Mesenchymal stem cell (in vitro differentiated cells and primary cell): ENCODE results near the gene THTPA.
A peak's percentile ranks its signal among the peaks of the same experiment; 100 is the strongest.

Source experiments
- DNase-seq: peaks from one replicate; pipeline ENCODE4 v3.0.0-alpha.2; 2013
- H2AFZ ChIP-seq: one replicate; pipeline ENCODE4 v1.6.1; 2013; ENCODE audit warnings: low read depth, mild to moderate bottlenecking, control low read depth, inconsistent platforms, low read length, moderate library complexity
- H2AK5ac ChIP-seq: 2 replicates; pipeline ENCODE4 v1.6.1; 2013; ENCODE audit warnings: low read length, moderate library complexity, mild to moderate bottlenecking, inconsistent platforms; ENCODE audit not compliant: severe bottlenecking
- H2BK120ac ChIP-seq: one replicate; pipeline ENCODE4 v1.6.1; 2013; ENCODE audit warnings: low read depth, mild to moderate bottlenecking, inconsistent platforms, low read length, moderate library complexity
- H2BK12ac ChIP-seq, 2 experiments: one replicate each; pipeline ENCODE4 v1.6.1; 2013; ENCODE audit warnings: inconsistent platforms in 2 of 2, low read length in 2 of 2, mild to moderate bottlenecking in 2 of 2, moderate library complexity in 2 of 2, control low read depth in 1 of 2
- H2BK15ac ChIP-seq: one replicate; pipeline ENCODE4 v1.6.1; 2013; ENCODE audit warnings: mild to moderate bottlenecking, low read depth, inconsistent platforms; ENCODE audit not compliant: poor library complexity, severe bottlenecking
- H2BK5ac ChIP-seq: 2 replicates; pipeline ENCODE4 v1.6.1; 2013; ENCODE audit warnings: low read depth, mild to moderate bottlenecking, low read length, control low read depth, inconsistent platforms; ENCODE audit not compliant: poor library complexity, severe bottlenecking
- H3K14ac ChIP-seq, 2 experiments: one replicate each; pipeline ENCODE4 v1.6.1; 2013; ENCODE audit warnings: inconsistent platforms in 2 of 2, low read length in 2 of 2, control low read depth in 1 of 2, mild to moderate bottlenecking in 1 of 2, moderate library complexity in 1 of 2
- H3K18ac ChIP-seq, 2 experiments: one replicate each; pipeline ENCODE4 v1.6.1; 2013; ENCODE audit warnings: inconsistent platforms in 2 of 2, low read length in 2 of 2, control low read depth in 1 of 2, low read depth in 1 of 2, mild to moderate bottlenecking in 1 of 2
- H3K23ac ChIP-seq, 2 experiments: one replicate each; pipeline ENCODE4 v1.6.1; 2013; ENCODE audit warnings: inconsistent platforms in 2 of 2, low read length in 2 of 2, mild to moderate bottlenecking in 2 of 2, moderate library complexity in 2 of 2, control low read depth in 1 of 2
- H3K27ac ChIP-seq: 2 replicates; pipeline ENCODE4 v1.5.1; 2013; ENCODE audit warnings: mild to moderate bottlenecking, moderate library complexity, low read length, control low read depth, inconsistent platforms; ENCODE audit not compliant: poor library complexity, severe bottlenecking
- H3K27me3 ChIP-seq, 2 experiments: 2 replicates each; pipeline versions ENCODE4 v1.6.1 to v1.7.0; 2013; ENCODE audit warnings: low read length in 2 of 2, mild to moderate bottlenecking in 2 of 2, moderate library complexity in 2 of 2, control low read depth in 1 of 2, inconsistent platforms in 1 of 2; ENCODE audit not compliant: control insufficient read depth in 1 of 2, insufficient read depth in 1 of 2
- H3K36me3 ChIP-seq, 2 experiments: 2 replicates each; pipeline versions ENCODE4 v1.6.1 to v1.7.0; 2013; ENCODE audit warnings: low read length in 2 of 2, control low read depth in 1 of 2, inconsistent platforms in 1 of 2, low read depth in 1 of 2, mild to moderate bottlenecking in 1 of 2; ENCODE audit not compliant: insufficient read depth in 2 of 2, control insufficient read depth in 1 of 2
- H3K4ac ChIP-seq, 2 experiments: one replicate each; pipeline ENCODE4 v1.6.1; 2013; ENCODE audit warnings: inconsistent platforms in 2 of 2, low read length in 2 of 2, mild to moderate bottlenecking in 2 of 2, moderate library complexity in 2 of 2, control low read depth in 1 of 2, low read depth in 1 of 2
- H3K4me1 ChIP-seq: 2 replicates; pipeline ENCODE4 v1.6.1; 2013; ENCODE audit warnings: low read depth, low read length, control low read depth; ENCODE audit not compliant: control insufficient read depth, insufficient read depth
- H3K4me2 ChIP-seq: 2 replicates; pipeline ENCODE4 v1.6.1; 2013; ENCODE audit warnings: low read length, mild to moderate bottlenecking, inconsistent platforms; ENCODE audit not compliant: poor library complexity, severe bottlenecking
- H3K4me3 ChIP-seq, 2 experiments: 2 replicates each; pipeline versions ENCODE4 v1.5.1 to v1.7.0; 2013; ENCODE audit warnings: low read length in 2 of 2, mild to moderate bottlenecking in 2 of 2, control low read depth in 1 of 2, low read depth in 1 of 2; ENCODE audit not compliant: insufficient read depth in 1 of 2
- H3K79me1 ChIP-seq: replicated peaks from 2 replicates; pipeline ENCODE4 v1.6.1; 2013; ENCODE audit warnings: mild to moderate bottlenecking, control low read depth, low read length, inconsistent platforms; ENCODE audit not compliant: poor library complexity, severe bottlenecking
- H3K9ac ChIP-seq: 2 replicates; pipeline ENCODE4 v1.7.0; 2013; ENCODE audit warnings: mild to moderate bottlenecking, low read length, moderate library complexity
- H3K9me3 ChIP-seq: 2 replicates; pipeline ENCODE4 v1.7.0; 2013; ENCODE audit warnings: mild to moderate bottlenecking, low read length; ENCODE audit not compliant: control insufficient read depth
- H4K8ac ChIP-seq: one replicate; pipeline ENCODE4 v1.6.1; 2013; ENCODE audit warnings: inconsistent platforms, mild to moderate bottlenecking, low read length, moderate library complexity
- H4K91ac ChIP-seq: one replicate; pipeline ENCODE4 v1.6.1; 2013; ENCODE audit warnings: mild to moderate bottlenecking, low read length, inconsistent platforms
- WGBS: methylation state at CpG from one replicate; pipeline ENCODE4 v1.1.7; 2013; ENCODE audit warnings: mixed read lengths; 5-methylcytosine and 5-hydroxymethylcytosine counted together

The THTPA gene

DNA sequence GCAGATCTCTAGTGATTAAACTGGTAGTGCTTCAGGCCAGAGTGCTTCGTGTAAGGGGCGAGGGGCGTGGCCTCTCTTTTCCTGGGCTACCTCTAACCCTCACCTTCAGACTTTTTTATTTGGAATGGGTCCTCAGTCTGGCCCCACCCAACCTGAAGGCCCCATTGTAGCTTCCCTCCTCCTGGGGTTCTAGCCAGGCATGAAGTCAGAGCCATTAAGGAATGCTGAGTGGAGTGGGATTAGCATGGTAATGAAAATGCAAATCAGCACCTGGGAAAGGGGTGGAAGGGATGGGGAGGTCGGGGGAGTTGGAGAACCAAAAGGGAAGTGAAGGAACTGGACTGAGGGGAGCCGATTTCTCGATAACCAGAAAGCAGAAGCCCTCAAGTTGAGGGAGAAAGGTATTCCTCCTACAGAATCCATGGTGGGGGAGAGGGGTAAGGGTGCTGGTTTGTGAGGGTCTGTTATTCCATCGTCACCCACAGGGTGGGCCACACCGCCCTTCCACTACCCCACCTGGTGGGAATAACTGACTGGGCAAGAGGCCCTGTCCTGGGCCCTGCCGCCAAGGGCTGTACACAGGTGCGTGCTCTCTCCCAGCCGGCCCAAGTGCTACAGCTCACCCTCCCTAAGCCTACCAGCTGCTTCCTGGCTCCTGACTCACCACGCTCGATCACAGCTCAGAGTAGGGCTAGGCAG, 18.6 kb upstream of the THTPA start:
- H4K8ac ChIP-seq = no peak overlapping the region
- H3K27ac ChIP-seq = no peak overlapping the region
- no peak for DNase-seq
- H3K4ac ChIP-seq = no peak overlapping the region
- no peak overlapping the region for H3K18ac ChIP-seq
- H3K27me3 ChIP-seq = no peaks in the 10 kb centered on the region
- H3K9ac ChIP-seq = no peak overlapping the region
- peaks cover 3% of the 10 kb centered on the region for H3K79me1 ChIP-seq
- H2AK5ac ChIP-seq = no peak overlapping the region
- H3K9me3 ChIP-seq = no peaks in the 10 kb centered on the region
- H3K23ac ChIP-seq = no peak overlapping the region
- H3K4me3 ChIP-seq = no peak overlapping the region
- H2BK12ac ChIP-seq = no peak overlapping the region
- H3K4me1 ChIP-seq = peaks cover 5% of the 10 kb centered on the region
- no peak overlapping the region for H2AFZ ChIP-seq
- H3K14ac ChIP-seq = no peak overlapping the region
- H2BK120ac ChIP-seq = no peak overlapping the region
- WGBS = 38% methylated on average over 13 of the region's 13 CpGs
- H4K91ac ChIP-seq = no peak overlapping the region
- H2BK15ac ChIP-seq = no peak overlapping the region
- H3K4me2 ChIP-seq = no peak overlapping the region
- H3K36me3 ChIP-seq = peaks cover 0 to 28% of the 10 kb centered on the region in 2 experiments
- no peak overlapping the region for H2BK5ac ChIP-seq

- Histone ChIP-seq H3K14ac (no peak overlapping the region), H2AK5ac (no peak overlapping the region)
Observed at GRCh38 chr14:23538050-23538718, 17.9 kb upstream of the THTPA start.

GRCh38 chr14:23538785-23539184, 17.3 kb upstream of the THTPA start:
- H3K9ac ChIP-seq = peak overlapping the region; percentile 12
- H3K4me1 ChIP-seq = peaks cover 5% of the 10 kb centered on the region
- peak overlapping the region; percentile 50 for H4K8ac ChIP-seq
- no peaks in the 10 kb centered on the region for H3K27me3 ChIP-seq
- H3K79me1 ChIP-seq = peaks cover 3% of the 10 kb centered on the region
- H3K4me2 ChIP-seq = no peak overlapping the region
- no peak overlapping the region for H3K4ac ChIP-seq
- DNase-seq = no peak
- peak overlapping the region; percentile 40 for H4K91ac ChIP-seq
- no peak overlapping the region for H2AK5ac ChIP-seq
- no peak overlapping the region for H2AFZ ChIP-seq
- peak overlapping the region in 1 of 2 experiments; percentile 8 for H3K4me3 ChIP-seq
- no peak overlapping the region for H2BK15ac ChIP-seq
- no peak overlapping the region for H2BK12ac ChIP-seq
- H2BK5ac ChIP-seq = no peak overlapping the region
- no peaks in the 10 kb centered on the region for H3K9me3 ChIP-seq
- H3K36me3 ChIP-seq = peaks cover 0 to 17% of the 10 kb centered on the region in 2 experiments
- no peak overlapping the region for H2BK120ac ChIP-seq
- no peak overlapping the region for H3K27ac ChIP-seq
- H3K18ac ChIP-seq = no peak overlapping the region
- WGBS = 15% methylated on average over 5 of the region's 7 CpGs
- peak overlapping the region in 1 of 2 experiments; percentile 18 for H3K14ac ChIP-seq
- no peak overlapping the region for H3K23ac ChIP-seq

More at GRCh38 chr14:23538050-23538718, 17.9 kb upstream of the THTPA start:
- H3K23ac ChIP-seq = no peak overlapping the region
- peaks cover 3% of the 10 kb centered on the region for H3K79me1 ChIP-seq
- H3K36me3 ChIP-seq = peaks cover 0 to 21% of the 10 kb centered on the region in 2 experiments
- no peak overlapping the region for H2AFZ ChIP-seq
- no peak overlapping the region for H3K4me2 ChIP-seq
- H3K18ac ChIP-seq = no peak overlapping the region
- H3K27ac ChIP-seq = no peak overlapping the region
- H2BK120ac ChIP-seq = no peak overlapping the region
- no peak overlapping the region for H3K4ac ChIP-seq
- no peak overlapping the region for H2BK15ac ChIP-seq
- no peaks in the 10 kb centered on the region for H3K27me3 ChIP-seq
- no peak overlapping the region for H3K4me3 ChIP-seq
- H4K8ac ChIP-seq = peak overlapping the region; percentile 50
- H4K91ac ChIP-seq = no peak overlapping the region
- no peak overlapping the region for H2BK5ac ChIP-seq
- peaks cover 5% of the 10 kb centered on the region for H3K4me1 ChIP-seq
- H3K9me3 ChIP-seq = no peaks in the 10 kb centered on the region
- no peak overlapping the region for H2BK12ac ChIP-seq
- DNase-seq = no peak
- WGBS = 36% methylated on average over 10 of the region's 10 CpGs
- H3K9ac ChIP-seq = no peak overlapping the region

DNA sequence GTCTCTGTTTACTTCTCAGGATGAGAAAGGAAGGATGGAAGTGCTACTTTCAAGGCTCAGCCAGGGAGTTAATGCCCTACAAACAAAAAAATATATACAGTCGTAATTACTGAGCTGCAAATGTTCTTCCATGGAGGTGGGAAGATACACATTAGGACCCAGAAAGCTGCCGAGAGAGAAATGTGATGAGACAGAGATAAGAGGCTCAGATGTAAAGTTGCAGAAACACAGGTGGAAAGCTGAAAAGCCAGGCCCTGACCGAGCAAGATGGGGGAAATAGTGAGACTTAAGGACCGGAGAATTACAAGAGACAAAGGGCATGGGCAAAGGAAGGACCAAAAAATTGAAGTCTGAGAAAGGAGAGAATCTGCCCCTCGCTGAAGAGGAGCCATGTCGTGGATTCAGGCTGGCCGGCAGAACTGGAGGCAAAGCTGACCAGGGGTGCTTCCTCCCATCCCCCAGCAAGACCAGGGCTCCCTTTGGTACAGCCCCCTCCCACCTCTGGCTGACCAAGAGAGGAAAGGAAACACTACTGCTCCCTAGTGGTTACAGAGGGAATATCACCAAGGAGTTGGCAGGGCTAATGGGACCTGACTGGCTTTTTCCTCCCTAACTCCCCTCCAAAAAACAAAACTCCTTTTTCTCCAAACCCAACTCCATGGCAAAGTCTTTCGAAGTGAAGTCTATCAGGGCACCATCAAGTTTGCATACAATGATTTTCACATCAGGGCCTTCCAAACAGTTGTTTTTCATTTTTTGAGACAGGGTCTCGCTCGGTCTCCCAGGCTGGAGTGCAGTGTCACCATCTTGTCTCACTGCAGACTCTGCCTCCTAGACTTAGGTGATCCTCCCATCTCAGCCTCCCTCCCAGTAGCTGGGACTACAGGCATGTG, 16.6 kb upstream of the THTPA start:
- no peak overlapping the region for H2AFZ ChIP-seq
- peak; percentile 50 for DNase-seq
- WGBS = 39% methylated on average over 10 of the region's 10 CpGs
- no peak overlapping the region for H2AK5ac ChIP-seq
- H3K9me3 ChIP-seq = no peaks in the 10 kb centered on the region
- H3K27me3 ChIP-seq = no peaks in the 10 kb centered on the region
- peak overlapping the region; percentile 12 for H3K9ac ChIP-seq
- H4K91ac ChIP-seq = no peak overlapping the region
- H4K8ac ChIP-seq = no peak overlapping the region
- no peak overlapping the region for H2BK120ac ChIP-seq
- H3K4me2 ChIP-seq = no peak overlapping the region
- H3K4me3 ChIP-seq = no peak overlapping the region
- no peak overlapping the region for H2BK12ac ChIP-seq
- no peak overlapping the region for H3K14ac ChIP-seq
- H3K4me1 ChIP-seq = peaks cover 5% of the 10 kb centered on the region
- H3K36me3 ChIP-seq = peaks cover 0 to 10% of the 10 kb centered on the region in 2 experiments
- H3K23ac ChIP-seq = no peak overlapping the region
- H2BK5ac ChIP-seq = no peak overlapping the region
- H2BK15ac ChIP-seq = no peak overlapping the region
- no peak overlapping the region for H3K27ac ChIP-seq
- no peak overlapping the region for H3K4ac ChIP-seq
- peaks cover 3% of the 10 kb centered on the region for H3K79me1 ChIP-seq
- no peak overlapping the region for H3K18ac ChIP-seq
